Trophoblast cell (in vitro differentiated cells and primary cell): ENCODE measurements around the gene FGGY.
"Not testable (repeated sequence)": the region's sequence is repeated elsewhere in the genome, so short reads cannot be mapped to it uniquely, and the experiment has no call there.

Experiments used
- DNase-seq, 2 donors: peaks; one replicate each; pipeline ENCODE4 v3.0.0-alpha.2; 2016
- H2AFZ ChIP-seq: 2 replicates; pipeline ENCODE4 v1.6.1; 2013; ENCODE audit warnings: low read length, moderate library complexity, mild to moderate bottlenecking; ENCODE audit not compliant: insufficient read depth, poor library complexity
- H2AK5ac ChIP-seq: 2 replicates; pipeline ENCODE4 v1.6.1; 2013; ENCODE audit warnings: mild to moderate bottlenecking, low read length
- H2BK120ac ChIP-seq: 2 replicates; pipeline ENCODE4 v1.6.1; 2013; ENCODE audit warnings: low read length, mild to moderate bottlenecking, moderate library complexity; ENCODE audit not compliant: insufficient read depth, poor library complexity
- H2BK12ac ChIP-seq: 2 replicates; pipeline ENCODE4 v1.6.1; 2013; ENCODE audit warnings: mild to moderate bottlenecking, low read length, moderate library complexity
- H2BK5ac ChIP-seq: 2 replicates; pipeline ENCODE4 v1.6.1; 2013; ENCODE audit warnings: low read length, low read depth, moderate library complexity, mild to moderate bottlenecking; ENCODE audit not compliant: poor library complexity
- H3K14ac ChIP-seq: 2 replicates; pipeline ENCODE4 v1.6.1; 2013; ENCODE audit warnings: mild to moderate bottlenecking, low read length
- H3K18ac ChIP-seq: 2 replicates; pipeline ENCODE4 v1.6.1; 2013; ENCODE audit warnings: mild to moderate bottlenecking, low read length
- H3K23ac ChIP-seq: 2 replicates; pipeline ENCODE4 v1.6.1; 2013; ENCODE audit warnings: low read length
- H3K27ac ChIP-seq: 2 replicates; pipeline ENCODE4 v1.5.1; 2013; ENCODE audit warnings: low read depth, mild to moderate bottlenecking, inconsistent platforms, low read length, moderate library complexity
- H3K27me3 ChIP-seq: 2 replicates; pipeline ENCODE4 v1.6.1; 2013; ENCODE audit warnings: inconsistent platforms, mild to moderate bottlenecking, low read length, moderate library complexity; ENCODE audit not compliant: insufficient read depth
- H3K36me3 ChIP-seq, 2 experiments: 1 replicate in 1 of 2; 2 replicates in 1 of 2; pipeline ENCODE4 v1.6.1; 2013; ENCODE audit warnings: low read length in 2 of 2, mild to moderate bottlenecking in 2 of 2, moderate library complexity in 1 of 2; ENCODE audit not compliant: insufficient read depth in 2 of 2, control insufficient read depth in 1 of 2
- H3K4ac ChIP-seq: 2 replicates; pipeline ENCODE4 v1.6.1; 2013; ENCODE audit warnings: low read depth, mild to moderate bottlenecking, low read length, moderate library complexity
- H3K4me1 ChIP-seq, 2 experiments: 1 replicate in 1 of 2; 2 replicates in 1 of 2; pipeline ENCODE4 v1.6.1; 2013; ENCODE audit warnings: low read length in 2 of 2, mild to moderate bottlenecking in 2 of 2, moderate library complexity in 1 of 2; ENCODE audit not compliant: insufficient read depth in 2 of 2, control insufficient read depth in 1 of 2
- H3K4me2 ChIP-seq: 2 replicates; pipeline ENCODE4 v1.6.1; 2013; ENCODE audit warnings: inconsistent platforms, mild to moderate bottlenecking, low read length, moderate library complexity
- H3K4me3 ChIP-seq: 2 replicates; pipeline ENCODE4 v1.5.1; 2013; ENCODE audit warnings: mild to moderate bottlenecking, low read depth, low read length, inconsistent platforms
- H3K79me1 ChIP-seq: one replicate; pipeline ENCODE4 v1.6.1; 2013; ENCODE audit warnings: low read length
- H3K79me2 ChIP-seq: 2 replicates; pipeline ENCODE4 v1.6.1; 2013; ENCODE audit warnings: low read length, mild to moderate bottlenecking; ENCODE audit not compliant: control insufficient read depth, insufficient read depth, poor library complexity
- H3K9ac ChIP-seq: 2 replicates; pipeline ENCODE4 v1.6.1; 2013; ENCODE audit warnings: mild to moderate bottlenecking, low read length
- H3K9me3 ChIP-seq: 2 replicates; pipeline ENCODE4 v1.6.1; 2013; ENCODE audit warnings: low read depth, mild to moderate bottlenecking, control low read depth, inconsistent platforms, low read length; ENCODE audit not compliant: insufficient read depth
- H4K12ac ChIP-seq: 2 replicates; pipeline ENCODE4 v1.6.1; 2013; ENCODE audit warnings: low read depth, mild to moderate bottlenecking, low read length, moderate library complexity
- H4K8ac ChIP-seq: 2 replicates; pipeline ENCODE4 v1.6.1; 2013; ENCODE audit warnings: low read depth, mild to moderate bottlenecking, low read length, moderate library complexity
- H4K91ac ChIP-seq: one replicate; pipeline ENCODE4 v1.6.1; 2013; ENCODE audit warnings: low read depth, mild to moderate bottlenecking, low read length, moderate library complexity
- WGBS: extraction: QIAGEN DNeasy Blood & Tissue Kit; methylation state at CpG from one replicate; pipeline ENCODE4 v1.1.7; 2013; ENCODE audit warnings: missing lambda C conversion rate; ENCODE audit not compliant: insufficient read length, insufficient coverage; ENCODE audit errors: extremely low coverage; 5-methylcytosine and 5-hydroxymethylcytosine counted together

FGGY gene

DNA sequence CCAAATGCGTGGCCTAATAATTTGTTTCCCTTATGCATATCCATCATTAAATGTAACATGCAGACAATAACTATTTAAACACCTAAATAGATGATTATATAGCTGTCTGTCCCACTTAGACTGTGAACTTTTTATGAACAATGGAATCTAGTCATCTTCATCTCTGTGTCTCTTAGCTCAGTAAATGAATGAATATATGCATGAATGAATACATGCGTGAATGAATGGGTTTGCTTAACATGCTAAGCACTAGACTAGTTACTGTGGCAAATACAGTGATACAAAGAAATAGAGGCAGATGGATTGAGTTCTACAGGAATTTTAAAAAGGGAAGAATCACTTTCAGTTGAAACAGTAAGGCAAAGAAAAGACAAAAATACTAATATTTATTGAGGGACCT, 232.0 kb downstream of the FGGY start:
- WGBS = no CpG with 5 or more reads among the region's 2 CpGs

DNA sequence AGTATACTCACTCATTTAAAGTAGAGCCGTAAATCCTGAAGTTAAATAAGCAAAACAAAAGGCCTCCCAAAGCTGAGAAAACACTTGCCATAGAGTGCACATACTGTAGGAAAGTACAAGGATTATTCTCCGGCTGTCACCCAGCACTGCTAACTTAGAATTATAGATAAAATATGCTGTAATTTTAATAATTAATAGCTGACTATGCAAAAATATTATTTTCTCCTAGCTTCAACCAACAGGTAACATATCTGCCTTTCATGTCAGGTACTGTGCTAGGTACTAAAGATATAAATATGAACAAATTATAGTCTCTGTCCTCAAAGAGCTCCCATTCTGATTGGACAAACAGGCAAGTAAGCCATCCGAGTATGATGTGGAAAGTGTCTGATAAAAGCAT, 233.2 kb downstream of the FGGY start:
- H3K4me1 ChIP-seq = no peaks in the 10 kb centered on the region
- H4K12ac ChIP-seq = no peak overlapping the region
- no peak overlapping the region for H3K4me2 ChIP-seq
- H2BK5ac ChIP-seq = no peak overlapping the region
- no peak overlapping the region for H3K9ac ChIP-seq
- no peak overlapping the region for H2AFZ ChIP-seq
- no peak overlapping the region for H2BK12ac ChIP-seq
- peaks cover 2% of the 10 kb centered on the region for H3K79me1 ChIP-seq
- H4K91ac ChIP-seq = no peak overlapping the region
- H3K23ac ChIP-seq = no peak overlapping the region
- no peak overlapping the region for H2BK120ac ChIP-seq
- no peaks in the 10 kb centered on the region for H3K79me2 ChIP-seq
- WGBS = no CpG with 5 or more reads among the region's 3 CpGs
- no peak overlapping the region for H3K4ac ChIP-seq
- no peaks in the 10 kb centered on the region for H3K27me3 ChIP-seq
- no peak overlapping the region for H3K18ac ChIP-seq
- no peaks in the 10 kb centered on the region for H3K36me3 ChIP-seq
- no peak overlapping the region for H3K4me3 ChIP-seq
- DNase-seq = no peak
- no peak overlapping the region for H3K14ac ChIP-seq
- H2AK5ac ChIP-seq = no peak overlapping the region
- H3K27ac ChIP-seq = no peak overlapping the region
- no peak overlapping the region for H4K8ac ChIP-seq
- H3K9me3 ChIP-seq = no peaks in the 10 kb centered on the region

More for the DNA sequence above, 232.0 kb downstream of the FGGY start:
- Histone ChIP-seq H3K79me1 (peaks cover 2% of the 10 kb centered on the region), H3K18ac (no peak overlapping the region), H4K91ac (no peak overlapping the region), H3K4me2 (no peak overlapping the region), H3K9ac (no peak overlapping the region), H2BK12ac (no peak overlapping the region), H4K12ac (no peak overlapping the region), H2AFZ (no peak overlapping the region), H3K4me1 (no peaks in the 10 kb centered on the region), H4K8ac (no peak overlapping the region), H3K36me3 (no peaks in the 10 kb centered on the region), H2BK120ac (no peak overlapping the region), H3K27ac (no peak overlapping the region), H3K27me3 (no peaks in the 10 kb centered on the region), H2BK5ac (no peak overlapping the region), H3K23ac (no peak overlapping the region), H2AK5ac (no peak overlapping the region), H3K9me3 (no peaks in the 10 kb centered on the region), H3K4me3 (no peak overlapping the region), H3K4ac (no peak overlapping the region), H3K79me2 (no peaks in the 10 kb centered on the region), H3K14ac (no peak overlapping the region)
- no peak for DNase-seq

DNA sequence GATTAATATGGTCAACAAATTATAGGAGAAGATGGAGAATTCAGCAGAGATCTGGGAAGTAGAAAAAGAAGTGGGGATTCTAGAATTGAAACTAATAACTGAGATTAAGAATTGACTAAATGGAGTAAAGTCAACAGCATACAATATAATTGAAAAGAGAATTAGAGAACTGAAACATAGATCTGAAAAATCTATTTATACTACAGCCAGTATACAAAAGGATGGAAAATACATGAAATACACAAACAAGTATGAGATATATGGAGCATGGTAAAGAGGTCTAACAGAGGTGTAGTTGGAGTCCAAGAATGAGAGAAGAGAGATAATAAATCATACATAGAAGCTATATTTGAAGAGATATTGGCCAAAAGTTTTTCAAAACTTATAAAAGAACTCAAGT, 235.2 kb downstream of the FGGY start:
- Histone ChIP-seq H3K27ac (no peak overlapping the region), H4K91ac (no peak overlapping the region), H4K12ac (no peak overlapping the region), H2BK5ac (no peak overlapping the region), H3K9me3 (no peaks in the 10 kb centered on the region), H2AK5ac (no peak overlapping the region), H3K23ac (no peak overlapping the region), H3K4me3 (no peak overlapping the region), H3K18ac (no peak overlapping the region), H3K79me2 (no peaks in the 10 kb centered on the region), H3K14ac (no peak overlapping the region), H3K79me1 (peaks cover 2% of the 10 kb centered on the region), H3K4me2 (no peak overlapping the region), H3K4me1 (no peaks in the 10 kb centered on the region), H4K8ac (no peak overlapping the region), H3K9ac (no peak overlapping the region), H3K36me3 (no peaks in the 10 kb centered on the region), H3K4ac (no peak overlapping the region), H2BK120ac (no peak overlapping the region), H3K27me3 (no peaks in the 10 kb centered on the region), H2BK12ac (no peak overlapping the region), H2AFZ (no peak overlapping the region)
- DNase-seq = no peak

DNA sequence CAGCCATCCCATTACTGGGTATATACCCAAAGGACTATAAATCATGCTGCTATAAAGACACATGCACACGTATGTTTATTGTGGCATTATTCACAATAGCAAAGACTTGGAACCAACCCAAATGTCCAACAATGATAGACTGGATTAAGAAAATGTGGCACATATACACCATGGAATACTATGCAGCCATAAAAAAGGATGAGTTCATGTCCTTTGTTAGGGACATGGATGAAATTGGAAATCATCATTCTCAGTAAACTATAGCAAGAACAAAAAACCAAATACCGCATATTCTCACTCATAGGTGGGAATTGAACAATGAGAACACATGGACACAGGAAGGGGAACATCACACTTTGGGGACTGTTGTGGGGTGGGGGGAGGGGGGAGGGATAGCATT, 241.6 kb downstream of the FGGY start:
- H4K8ac ChIP-seq, H3K23ac ChIP-seq, H3K36me3 ChIP-seq, H3K27me3 ChIP-seq, H3K18ac ChIP-seq, H3K4me1 ChIP-seq, H3K9me3 ChIP-seq, DNase-seq, H3K4me3 ChIP-seq, H3K27ac ChIP-seq, H3K4me2 ChIP-seq, H2AFZ ChIP-seq, H3K9ac ChIP-seq, H4K91ac ChIP-seq, H3K79me1 ChIP-seq, H3K79me2 ChIP-seq, H2BK5ac ChIP-seq, H2AK5ac ChIP-seq, H4K12ac ChIP-seq, H2BK120ac ChIP-seq, H3K14ac ChIP-seq, H2BK12ac ChIP-seq, H3K4ac ChIP-seq: not testable (repeated sequence)
- WGBS = no CpG with 5 or more reads among the region's 2 CpGs
